CD14-positive monocyte (primary cell): ENCODE measurements around the gene HK3. TPM values are rescaled to one million over a fixed set of nuclear protein-coding genes. Genes with fewer than 3 reads are reported as not detected.

Experiments
- DNase-seq, 3 donors: peaks; one replicate each; pipeline ENCODE4 v3.0.0-alpha.2; 2011 to 2022
- H2AFZ ChIP-seq: 2 replicates; pipeline ENCODE4 v1.6.0; 2012; ENCODE audit warnings: mild to moderate bottlenecking, low read depth, low read length, inconsistent platforms; ENCODE audit not compliant: insufficient read depth, poor library complexity, severe bottlenecking
- H3K27ac ChIP-seq, 2 donors: 1 replicate in 1 of 2; 2 replicates in 1 of 2; pipeline ENCODE4 v1.5.1; 2012 to 2013; ENCODE audit warnings: low read length in 2 of 2, control low read depth in 1 of 2, inconsistent platforms in 1 of 2, low read depth in 1 of 2, mild to moderate bottlenecking in 1 of 2
- H3K27me3 ChIP-seq, 2 donors: one replicate each; pipeline versions ENCODE4 v1.6.0 to v1.6.1; 2011 to 2013; ENCODE audit warnings: low read length in 2 of 2; ENCODE audit not compliant: control insufficient read depth in 2 of 2, insufficient read depth in 2 of 2
- H3K36me3 ChIP-seq, 2 donors: replicated peaks in 1 of 2; 1 replicate in 1 of 2; 2 replicates in 1 of 2; pipeline versions ENCODE4 v1.5.1 to v1.6.1; 2012 to 2013; ENCODE audit warnings: low read length in 2 of 2, control low read depth in 1 of 2, inconsistent platforms in 1 of 2, mild to moderate bottlenecking in 1 of 2; ENCODE audit not compliant: insufficient read depth in 2 of 2, control insufficient read depth in 1 of 2
- H3K4me1 ChIP-seq, 2 donors: 1 replicate in 1 of 2; 2 replicates in 1 of 2; pipeline versions ENCODE4 v1.5.1 to v1.6.1; 2012 to 2013; ENCODE audit warnings: low read length in 2 of 2, control low read depth in 1 of 2, inconsistent platforms in 1 of 2, mild to moderate bottlenecking in 1 of 2, moderate library complexity in 1 of 2; ENCODE audit not compliant: insufficient read depth in 2 of 2, control insufficient read depth in 1 of 2
- H3K4me2 ChIP-seq: replicated peaks from 2 replicates; pipeline ENCODE3; 2012; ENCODE audit warnings: low read length, moderate library complexity, mild to moderate bottlenecking; ENCODE audit not compliant: poor library complexity, severe bottlenecking; ENCODE audit errors: extremely low read depth
- H3K4me3 ChIP-seq, 3 experiments: fragments of 200-600 bp in 1 of 3; sonication (generic) in 1 of 3; replicated peaks in 1 of 3; 1 replicate in 2 of 3; 2 replicates in 1 of 3; pipeline ENCODE4 v1.5.1; 2011 to 2013; ENCODE audit warnings: low read length in 3 of 3, mild to moderate bottlenecking in 3 of 3, control low read depth in 2 of 3, low read depth in 2 of 3, inconsistent platforms in 1 of 3, moderate library complexity in 1 of 3
- H3K79me2 ChIP-seq: 2 replicates; pipeline ENCODE4 v1.6.0; 2012; ENCODE audit warnings: mild to moderate bottlenecking, control low read depth, inconsistent platforms, low read length, moderate library complexity; ENCODE audit not compliant: insufficient read depth
- H3K9ac ChIP-seq: 2 replicates; pipeline ENCODE4 v1.6.0; 2017; ENCODE audit warnings: low read length, mild to moderate bottlenecking; ENCODE audit not compliant: insufficient read depth, poor library complexity, severe bottlenecking
- H3K9me3 ChIP-seq, 2 donors: replicated peaks in 1 of 2; 1 replicate in 1 of 2; 2 replicates in 1 of 2; pipeline versions ENCODE4 v1.5.1 to v1.6.1; 2012 to 2013; ENCODE audit warnings: low read length in 2 of 2, control low read depth in 1 of 2; ENCODE audit not compliant: control insufficient read depth in 1 of 2, insufficient read depth in 1 of 2
- H4K20me1 ChIP-seq: 2 replicates; pipeline ENCODE4 v1.6.0; 2012; ENCODE audit warnings: mild to moderate bottlenecking, low read length, control low read depth, moderate library complexity; ENCODE audit not compliant: insufficient read depth
- H3K27ac Mint-ChIP-seq, 7 donors: one replicate each; pipeline ENCODE4 v1.8.0; 2020; ENCODE audit warnings: mild to moderate bottlenecking in 7 of 7, mixed read lengths in 7 of 7, moderate library complexity in 6 of 7, inconsistent platforms in 2 of 7
- H3K27me3 Mint-ChIP-seq, 3 donors: one replicate each; pipeline ENCODE4 v1.8.0; 2021 to 2022; ENCODE audit warnings: low read depth in 3 of 3, mild to moderate bottlenecking in 3 of 3, mixed read lengths in 3 of 3, moderate library complexity in 3 of 3, inconsistent platforms in 1 of 3
- H3K36me3 Mint-ChIP-seq, 2 donors: one replicate each; pipeline ENCODE4 v1.8.0; 2020; ENCODE audit warnings: mixed read lengths in 2 of 2, inconsistent platforms in 1 of 2, mild to moderate bottlenecking in 1 of 2
- H3K4me1 Mint-ChIP-seq: one replicate; pipeline ENCODE4 v1.8.0; 2020; ENCODE audit warnings: mild to moderate bottlenecking, mixed read lengths
- H3K4me3 Mint-ChIP-seq, 2 donors: one replicate each; pipeline ENCODE4 v1.8.0; 2020; ENCODE audit warnings: mild to moderate bottlenecking in 2 of 2, mixed read lengths in 2 of 2, moderate library complexity in 1 of 2
- H3K9me3 Mint-ChIP-seq, 7 donors: one replicate each; pipeline ENCODE4 v1.8.0; 2020 to 2022; ENCODE audit warnings: mixed read lengths in 7 of 7, mild to moderate bottlenecking in 6 of 7, moderate library complexity in 6 of 7, inconsistent platforms in 2 of 7
- WGBS: methylation state at CpG from one replicate; pipeline ENCODE4 v1.1.5; 2013; ENCODE audit warnings: missing lambda C conversion rate; ENCODE audit not compliant: insufficient coverage; 5-methylcytosine and 5-hydroxymethylcytosine counted together
- intact Hi-C, 2 donors: fragments of 100-400 bp; cut with micrococcal nuclease; formaldehyde crosslinking; loops; one replicate each; pipeline versions ENCODE4 v1.15.0 to v1.15.1; 2023
- polyA plus RNA-seq, 3 donors: library from polyadenylated mRNA; depleted of rRNA in 1 of 3; unstranded in 2 of 3; stranded (reverse) in 1 of 3; fragments of 300-500 nt in 2 of 3; fragments of >200 nt in 1 of 3; fragmentation: Illumina TruSeq in 2 of 3; gene quantifications; 1 replicate in 2 of 3; 2 replicates in 1 of 3; pipeline ENCODE4 v1.2.3, GENCODE V29; 2012 to 2021
- TF ChIP-seq, protein P1 (sequence below): fragments of 200-600 bp; IDR thresholded peaks from one replicate; pipeline ENCODE4 v1.8.0; 2022; ENCODE audit warnings: antibody characterized with exemption, mild to moderate bottlenecking

Gene HK3
- polyA plus RNA-seq, 3 donors: 174 to 988 (median 204) TPM

- H3K27ac ChIP-seq: no peak overlapping the region
- Mint-ChIP-seq H3K9me3 (peaks cover 5 to 24% (median 11%) of the 10 kb centered on the region in 7 donors), H3K27ac (peak overlapping the region in 1 of 7 donors; percentile 54), H3K4me3 (peak overlapping the region in 1 of 2 donors; percentile 71), H3K36me3 (peaks cover 0 to 6% of the 10 kb centered on the region in 2 donors), H3K27me3 (peaks cover 46 to 78% (median 51%) of the 10 kb centered on the region in 3 donors), H3K4me1 (peaks cover 6% of the 10 kb centered on the region)
- TF ChIP-seq, protein P1, sequence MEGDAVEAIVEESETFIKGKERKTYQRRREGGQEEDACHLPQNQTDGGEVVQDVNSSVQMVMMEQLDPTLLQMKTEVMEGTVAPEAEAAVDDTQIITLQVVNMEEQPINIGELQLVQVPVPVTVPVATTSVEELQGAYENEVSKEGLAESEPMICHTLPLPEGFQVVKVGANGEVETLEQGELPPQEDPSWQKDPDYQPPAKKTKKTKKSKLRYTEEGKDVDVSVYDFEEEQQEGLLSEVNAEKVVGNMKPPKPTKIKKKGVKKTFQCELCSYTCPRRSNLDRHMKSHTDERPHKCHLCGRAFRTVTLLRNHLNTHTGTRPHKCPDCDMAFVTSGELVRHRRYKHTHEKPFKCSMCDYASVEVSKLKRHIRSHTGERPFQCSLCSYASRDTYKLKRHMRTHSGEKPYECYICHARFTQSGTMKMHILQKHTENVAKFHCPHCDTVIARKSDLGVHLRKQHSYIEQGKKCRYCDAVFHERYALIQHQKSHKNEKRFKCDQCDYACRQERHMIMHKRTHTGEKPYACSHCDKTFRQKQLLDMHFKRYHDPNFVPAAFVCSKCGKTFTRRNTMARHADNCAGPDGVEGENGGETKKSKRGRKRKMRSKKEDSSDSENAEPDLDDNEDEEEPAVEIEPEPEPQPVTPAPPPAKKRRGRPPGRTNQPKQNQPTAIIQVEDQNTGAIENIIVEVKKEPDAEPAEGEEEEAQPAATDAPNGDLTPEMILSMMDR: no peak
- H3K79me2 ChIP-seq: no peaks in the 10 kb centered on the region
- no peak for DNase-seq
- 35% methylated on average over 7 of the region's 16 CpGs for WGBS
- intact Hi-C loops: no loop called here
- no peak overlapping the region for H2AFZ ChIP-seq
- H3K4me3 ChIP-seq: no peak overlapping the region
- peaks cover 6 to 66% of the 10 kb centered on the region in 2 donors for H3K27me3 ChIP-seq
- peaks cover 5 to 6% of the 10 kb centered on the region in 2 donors for H3K4me1 ChIP-seq
- no peak overlapping the region for H3K9ac ChIP-seq
- no peak overlapping the region for H3K4me2 ChIP-seq
- H3K9me3 ChIP-seq: peaks cover 0 to 15% of the 10 kb centered on the region in 2 donors
- no peaks in the 10 kb centered on the region for H4K20me1 ChIP-seq
- H3K36me3 ChIP-seq: no peaks in the 10 kb centered on the region
These were observed 32.3 kb downstream of the HK3 start for GRCh38 chr5:176866707-176867310.

GRCh38 chr5:176865964-176866363, 33.2 kb downstream of the HK3 start:
- Histone ChIP-seq H3K79me2 (no peaks in the 10 kb centered on the region), H2AFZ (no peak overlapping the region), H3K27me3 (peaks cover 6 to 68% of the 10 kb centered on the region in 2 donors), H4K20me1 (no peaks in the 10 kb centered on the region), H3K9me3 (peaks cover 0 to 15% of the 10 kb centered on the region in 2 donors), H3K9ac (no peak overlapping the region), H3K4me1 (peaks cover 5 to 6% of the 10 kb centered on the region in 2 donors), H3K27ac (no peak overlapping the region), H3K36me3 (no peaks in the 10 kb centered on the region), H3K4me3 (no peak overlapping the region), H3K4me2 (no peak overlapping the region)
- Mint-ChIP-seq H3K36me3 (peaks cover 0 to 6% of the 10 kb centered on the region in 2 donors), H3K4me3 (peak overlapping the region in 1 of 2 donors; percentile 71), H3K9me3 (peaks cover 5 to 24% (median 11%) of the 10 kb centered on the region in 7 donors), H3K27me3 (peaks cover 46 to 78% (median 51%) of the 10 kb centered on the region in 3 donors), H3K4me1 (peaks cover 6% of the 10 kb centered on the region), H3K27ac (peak overlapping the region in 1 of 7 donors; percentile 11)
- intact Hi-C loops: no loop called here
- 67% methylated on average over 5 of the region's 7 CpGs for WGBS
- TF ChIP-seq, protein P1: no peak
- no peak for DNase-seq
